Transverse colon (tissue), 4 donors: ENCODE data around the gene ARF1. TPM values are rescaled to one million over a fixed set of nuclear protein-coding genes. Genes with fewer than 3 reads are reported as not detected.

Experiments used
- DNase-seq: peaks from one replicate; pipeline ENCODE4 v3.0.0-alpha.2; 2019
- H3K27ac ChIP-seq, 4 donors: fragments of 200-600 bp; sonication (generic); 2 replicates each; pipeline ENCODE4 v1.5.1; 2016 to 2018; ENCODE audit warnings: inconsistent platforms in 4 of 4
- H3K27me3 ChIP-seq: fragments of 200-600 bp; sonication (generic); 2 replicates; pipeline ENCODE4 v1.5.1; 2017; ENCODE audit warnings: inconsistent platforms
- H3K36me3 ChIP-seq, 4 donors: fragments of 200-600 bp; sonication (generic); 2 replicates each; pipeline ENCODE4 v1.5.1; 2017 to 2019; ENCODE audit warnings: inconsistent platforms in 4 of 4
- H3K4me1 ChIP-seq, 4 donors: fragments of 200-600 bp; sonication (generic); 2 replicates each; pipeline ENCODE4 v1.5.1; 2017 to 2020; ENCODE audit warnings: inconsistent platforms in 4 of 4
- H3K4me3 ChIP-seq, 4 donors: fragments of 200-600 bp; sonication (generic); 1 replicate in 1 of 4; 2 replicates in 3 of 4; pipeline versions ENCODE4 v1.5.1 to v1.6.1; 2017 to 2019; ENCODE audit warnings: inconsistent platforms in 4 of 4
- H3K9me3 ChIP-seq, 2 donors: fragments of 200-600 bp; sonication (generic); 2 replicates each; pipeline ENCODE4 v1.5.1; 2017 to 2019; ENCODE audit warnings: inconsistent platforms in 2 of 2
- CTCF ChIP-seq, 5 experiments: fragments of 200-600 bp in 3 of 5; fragments of 450-650 bp in 2 of 5; sonication (generic) in 3 of 5; IDR thresholded peaks; 1 replicate in 2 of 5; 2 replicates in 3 of 5; pipeline ENCODE4 v1.5.1; 2016 to 2017; ENCODE audit warnings: antibody characterized with exemption in 5 of 5, inconsistent platforms in 3 of 5, mild to moderate bottlenecking in 2 of 5, moderate library complexity in 1 of 5
- EP300 ChIP-seq: sonication (generic); formaldehyde crosslinking; IDR thresholded peaks from one replicate; pipeline ENCODE4 v1.6.1; 2017; ENCODE audit warnings: antibody characterized with exemption, low read depth
- POLR2A ChIP-seq: fragments of 450-650 bp; IDR thresholded peaks from one replicate; pipeline ENCODE4 v1.6.1; 2016; ENCODE audit warnings: antibody characterized with exemption, mild to moderate bottlenecking, moderate library complexity
- POLR2AphosphoS5 ChIP-seq, 3 donors: sonication (generic); formaldehyde crosslinking; IDR thresholded peaks; one replicate each; pipeline ENCODE4 v1.6.1; 2016; ENCODE audit warnings: antibody characterized with exemption in 3 of 3
- WGBS, 2 donors: methylation state at CpG; one replicate each; pipeline ENCODE4 v1.1.5; 2018; ENCODE audit warnings: low coverage in 1 of 2; 5-methylcytosine and 5-hydroxymethylcytosine counted together
- in situ Hi-C, 4 donors: fragments of 200-750 bp; cut with MboI; loops; one replicate each; pipeline versions ENCODE4 v1.15.0 to v1.15.1; 2017; ENCODE audit warnings: low sequenced_read_pairs in 3 of 4, low pct_ligation_motif_present in 1 of 4, low pct_unique_long_range_greater_than_20kb in 1 of 4
- intact Hi-C: fragments of 100-400 bp; cut with DNase I; formaldehyde crosslinking; loops from one replicate; pipeline ENCODE4 v1.15.1; 2023; ENCODE audit warnings: low total_unique reads
- total RNA-seq, 4 donors: library from RNA; depleted of rRNA; stranded (reverse); fragments of >200 nt; gene quantifications; one replicate each; pipeline ENCODE4 v1.1.0, GENCODE V29; 2016

ARF1 gene
- total RNA-seq, 4 donors from 2014 or later = 303 to 452 (median 375) TPM

GRCh38 chr1:228085287-228085951 is 2.9 kb downstream of the ARF1 start:
- TF ChIP-seq CTCF (IDR thresholded peaks at IDR 0.05) = no peak
- TF ChIP-seq EP300 = no peak
- TF ChIP-seq POLR2AphosphoS5 (IDR thresholded peaks at IDR 0.05) = peak in 1 of 3 donors; percentile 5
- TF ChIP-seq POLR2A = no peak
- intact Hi-C loops (no loop called here), in situ Hi-C loops (no loop called here)
- Histone ChIP-seq H3K4me3 (peak overlapping the region in 3 of 4 donors; percentile 83 to 99 (median 91)), H3K9me3 (no peaks in the 10 kb centered on the region), H3K27me3 (no peaks in the 10 kb centered on the region), H3K36me3 (no peaks in the 10 kb centered on the region), H3K27ac (peak overlapping the region; percentile 93 to 99 (median 99)), H3K4me1 (peaks cover 74 to 80% (median 76%) of the 10 kb centered on the region in 4 donors)
- WGBS, 2 donors = 17% methylated on average over 6 of the region's 6 CpGs; no CpG with 5 or more reads in 1 of the 2 donors
- DNase-seq = peak; percentile 50

GRCh38 chr1:228087771-228088251 is 5.3 kb downstream of the ARF1 start:
- DNase-seq = peak; percentile 9
- Histone ChIP-seq H3K4me1 (peaks cover 71 to 86% (median 79%) of the 10 kb centered on the region in 4 donors), H3K36me3 (no peaks in the 10 kb centered on the region), H3K9me3 (no peaks in the 10 kb centered on the region), H3K27me3 (no peaks in the 10 kb centered on the region), H3K27ac (peak overlapping the region in 3 of 4 donors; percentile 26 to 44 (median 28)), H3K4me3 (peak overlapping the region in 1 of 4 donors; percentile 6)
- no peak for TF ChIP-seq CTCF (IDR thresholded peaks at IDR 0.05)
- TF ChIP-seq EP300 = no peak
- no peak for TF ChIP-seq POLR2AphosphoS5 (IDR thresholded peaks at IDR 0.05)
- TF ChIP-seq POLR2A = no peak
- intact Hi-C loops = no loop called here
- WGBS, 2 donors = 58 to 59% methylated on average over 3 to 7 of the region's 7 CpGs
- in situ Hi-C loops = no loop called here

- peaks cover 70 to 86% (median 79%) of the 10 kb centered on the region in 4 donors for H3K4me1 ChIP-seq
- no peaks in the 10 kb centered on the region for H3K9me3 ChIP-seq
- H3K4me3 ChIP-seq = no peak overlapping the region
- in situ Hi-C loops (no loop called here), intact Hi-C loops (no loop called here)
- peak overlapping the region in 3 of 4 donors; percentile 26 to 44 (median 28) for H3K27ac ChIP-seq
- H3K27me3 ChIP-seq = no peaks in the 10 kb centered on the region
- 77% methylated on average over 19 of the region's 21 CpGs; no CpG with 5 or more reads in 1 of the 2 donors for WGBS, 2 donors
- no peak for TF ChIP-seq POLR2AphosphoS5 (IDR thresholded peaks at IDR 0.05)
- TF ChIP-seq CTCF (IDR thresholded peaks at IDR 0.05) = no peak
- TF ChIP-seq POLR2A = no peak
- TF ChIP-seq EP300 = no peak
- H3K36me3 ChIP-seq = no peaks in the 10 kb centered on the region
- DNase-seq = peak; percentile 8
Measured at GRCh38 chr1:228088586-228089498, 6.3 kb downstream of the ARF1 start.
